GM13977 (cell line): ENCODE results near the gene DPYSL3.

ENCODE experiments used
- DNase-seq: peaks from one replicate; pipeline ENCODE4 v3.0.0; 2012; ENCODE audit warnings: low spot score
- in situ Hi-C: fragments of 300-500 bp; cut with MboI; formaldehyde crosslinking; loops from one replicate; pipeline ENCODE4 v1.12.0; 2022; ENCODE audit warnings: low sequenced_read_pairs, low pct_unique_long_range_greater_than_20kb, mixed read lengths, inconsistent platforms; ENCODE audit not compliant: unreplicated experiment
- TF ChIP-seq, protein P1 (sequence below): IDR thresholded peaks from 2 replicates; pipeline ENCODE4 v1.5.1; 2012; ENCODE audit warnings: mild to moderate bottlenecking, control low read depth; ENCODE audit not compliant: insufficient read depth; ENCODE audit errors: extremely low read depth, missing control alignments

The DPYSL3 gene

DNA sequence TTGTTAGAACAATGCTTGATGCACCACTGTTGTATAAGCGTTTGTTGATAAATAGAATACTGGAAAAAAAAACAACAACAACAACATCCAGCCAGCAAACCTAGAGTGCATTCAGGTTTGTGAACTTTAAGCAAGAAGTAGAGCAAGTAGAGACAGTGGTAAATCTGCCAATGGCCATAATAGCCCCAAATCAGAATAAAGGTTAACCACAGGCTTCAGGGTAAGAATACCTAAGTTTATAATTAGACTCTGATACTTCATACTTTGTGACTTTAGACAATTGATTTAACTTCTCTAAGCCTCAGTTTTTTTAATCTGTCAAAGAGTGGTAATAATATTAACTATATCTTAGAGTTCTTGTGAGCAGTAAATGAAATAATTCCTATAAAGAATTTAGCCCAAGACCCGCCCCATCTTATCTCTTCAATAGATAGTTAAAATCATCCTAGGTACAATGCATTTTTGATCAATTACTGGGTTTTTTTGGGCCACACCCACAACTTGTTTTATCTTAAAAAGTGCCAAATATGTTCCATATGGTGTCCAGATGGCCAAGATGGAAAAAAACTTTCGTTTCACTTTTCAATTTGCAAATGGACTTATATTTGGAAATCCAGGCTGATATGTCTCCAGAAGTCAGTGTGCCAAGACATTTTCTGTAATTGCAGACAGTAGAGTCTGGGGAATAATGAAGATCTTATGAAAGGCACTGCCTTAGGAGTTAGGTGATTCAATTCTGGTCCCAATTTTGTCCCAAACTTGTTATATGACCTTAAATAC lies 24.5 kb upstream of the DPYSL3 start:
- TF ChIP-seq, protein P1, sequence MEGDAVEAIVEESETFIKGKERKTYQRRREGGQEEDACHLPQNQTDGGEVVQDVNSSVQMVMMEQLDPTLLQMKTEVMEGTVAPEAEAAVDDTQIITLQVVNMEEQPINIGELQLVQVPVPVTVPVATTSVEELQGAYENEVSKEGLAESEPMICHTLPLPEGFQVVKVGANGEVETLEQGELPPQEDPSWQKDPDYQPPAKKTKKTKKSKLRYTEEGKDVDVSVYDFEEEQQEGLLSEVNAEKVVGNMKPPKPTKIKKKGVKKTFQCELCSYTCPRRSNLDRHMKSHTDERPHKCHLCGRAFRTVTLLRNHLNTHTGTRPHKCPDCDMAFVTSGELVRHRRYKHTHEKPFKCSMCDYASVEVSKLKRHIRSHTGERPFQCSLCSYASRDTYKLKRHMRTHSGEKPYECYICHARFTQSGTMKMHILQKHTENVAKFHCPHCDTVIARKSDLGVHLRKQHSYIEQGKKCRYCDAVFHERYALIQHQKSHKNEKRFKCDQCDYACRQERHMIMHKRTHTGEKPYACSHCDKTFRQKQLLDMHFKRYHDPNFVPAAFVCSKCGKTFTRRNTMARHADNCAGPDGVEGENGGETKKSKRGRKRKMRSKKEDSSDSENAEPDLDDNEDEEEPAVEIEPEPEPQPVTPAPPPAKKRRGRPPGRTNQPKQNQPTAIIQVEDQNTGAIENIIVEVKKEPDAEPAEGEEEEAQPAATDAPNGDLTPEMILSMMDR = no peak
- in situ Hi-C loops = no loop called here
- DNase-seq = no peak

DNA sequence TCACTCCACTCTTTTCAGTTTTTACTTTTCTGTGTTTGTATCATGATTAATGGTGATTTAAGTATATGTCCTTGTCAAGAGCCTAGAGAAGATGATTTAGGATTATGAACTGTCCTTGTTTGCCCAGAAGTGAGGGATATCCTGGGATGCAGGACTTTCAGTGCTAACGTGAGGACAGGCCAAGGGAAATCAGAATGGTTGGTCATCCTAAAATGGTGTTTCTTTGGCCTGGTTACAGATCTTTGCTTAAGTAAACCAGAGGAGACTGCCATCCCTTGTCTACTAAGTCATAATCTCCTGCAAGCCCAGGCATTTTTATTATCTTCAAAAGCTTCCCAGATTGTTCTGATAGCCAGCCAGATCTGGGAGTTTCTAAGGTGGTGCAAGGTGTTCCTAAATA lies 22.3 kb upstream of the DPYSL3 start:
- DNase-seq = no peak
- in situ Hi-C loops = no loop called here
- TF ChIP-seq, protein P1 = no peak

DNA sequence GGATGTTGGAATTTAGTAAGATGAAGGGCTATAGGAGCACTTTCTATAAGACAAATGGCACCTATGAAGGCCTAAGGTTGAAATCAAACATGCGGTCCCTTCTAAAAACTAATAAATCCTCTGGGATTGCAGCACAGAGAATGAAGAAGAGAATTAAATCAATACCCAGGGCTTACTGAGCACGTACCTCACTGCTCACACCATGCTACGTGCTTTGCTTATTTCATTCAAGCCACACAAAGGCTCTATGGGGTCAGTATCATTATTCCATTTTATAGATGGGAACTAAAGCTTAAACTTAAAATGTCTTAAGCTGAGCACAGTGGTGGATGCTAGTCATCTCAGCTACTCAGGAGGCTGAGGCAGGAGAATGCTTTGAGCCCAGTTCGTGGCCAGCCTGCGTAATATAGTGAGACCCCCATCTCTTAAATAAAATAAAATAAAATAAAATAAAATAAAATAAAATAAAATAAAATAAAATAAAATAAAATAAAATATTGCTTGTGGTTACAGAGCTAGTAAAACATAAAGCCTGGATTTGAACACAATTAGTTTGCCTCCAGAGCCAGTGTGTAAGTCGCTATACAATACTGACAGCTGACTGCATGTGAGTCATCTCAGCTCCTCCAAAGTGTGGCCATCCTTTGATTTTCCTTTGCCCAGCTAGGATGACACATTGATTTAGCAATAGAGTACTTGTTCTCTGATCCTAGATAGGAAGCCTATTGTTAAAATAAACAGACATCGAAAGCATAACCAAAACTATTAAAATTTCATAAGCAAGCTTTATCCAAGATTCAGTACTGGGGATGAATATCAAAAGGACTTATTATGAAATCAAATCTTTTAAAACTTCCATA lies 20.9 kb upstream of the DPYSL3 start:
- TF ChIP-seq, protein P1 = no peak
- no peak for DNase-seq
- in situ Hi-C loops = no loop called here

DNA sequence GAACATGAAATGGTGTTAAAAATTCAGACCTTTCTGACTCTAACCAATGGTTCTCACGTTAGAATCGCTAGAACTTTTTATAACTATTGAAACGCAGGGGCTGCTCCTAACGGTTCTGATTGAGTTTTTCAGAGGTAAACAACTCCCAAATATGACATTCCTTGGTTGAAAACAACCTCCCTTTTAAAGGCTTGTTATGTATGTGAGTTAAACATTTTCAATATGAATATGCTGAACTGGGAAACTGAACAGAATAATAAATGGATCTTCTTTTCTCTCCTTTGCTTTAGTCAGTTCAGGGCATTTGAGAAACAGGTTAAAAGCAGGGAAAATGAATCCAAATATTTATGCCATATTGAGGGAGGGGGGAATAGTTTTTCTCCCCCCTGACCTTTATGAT lies 13.2 kb upstream of the DPYSL3 start:
- TF ChIP-seq, protein P1 = no peak
- in situ Hi-C loops = no loop called here
- DNase-seq = no peak

DNA sequence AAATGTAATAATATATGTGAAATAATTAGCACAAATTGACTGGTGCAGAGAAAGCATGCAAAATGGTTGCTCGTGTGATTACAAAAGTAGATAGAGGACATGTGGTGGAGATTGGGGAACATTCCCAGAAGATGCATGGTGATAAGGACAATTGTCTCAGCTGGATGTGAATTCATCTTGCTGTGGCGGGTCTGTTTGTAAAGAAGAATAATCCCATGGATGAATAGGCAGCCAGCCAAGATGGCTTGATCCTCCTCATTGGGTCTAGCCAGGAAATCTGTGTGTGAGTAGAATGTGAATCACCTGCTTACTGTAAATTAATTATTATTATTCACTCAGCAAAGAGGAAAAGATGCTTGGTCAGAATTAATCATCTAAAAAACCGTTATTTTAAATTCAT lies 12.6 kb upstream of the DPYSL3 start:
- TF ChIP-seq, protein P1 = no peak
- no peak for DNase-seq
- in situ Hi-C loops = no loop called here

DNA sequence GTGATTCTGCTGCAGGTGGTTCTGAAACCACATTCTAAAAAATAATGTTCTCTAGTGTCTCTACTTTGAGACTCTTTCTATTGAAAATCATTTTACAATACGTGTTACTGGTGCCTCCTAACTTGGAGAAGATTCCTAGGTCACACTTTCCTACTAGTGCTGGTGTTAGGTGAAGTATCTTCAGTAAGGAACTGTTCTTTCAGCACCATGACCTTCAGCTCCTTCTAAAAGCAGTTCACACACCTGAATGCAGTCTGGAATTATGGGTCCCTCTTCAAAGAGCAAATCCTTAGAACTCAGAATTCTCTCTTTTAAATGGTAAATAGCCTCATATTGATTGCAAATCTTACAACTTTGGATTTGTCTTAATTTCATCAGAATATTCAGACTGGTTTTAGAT lies 10.6 kb upstream of the DPYSL3 start:
- TF ChIP-seq, protein P1 = no peak
- in situ Hi-C loops = no loop called here
- no peak for DNase-seq
